Activated T-cell treated with anti-CD3 and anti-CD28 coated beads for 1 hour (primary cell): Measurements from ENCODE around the gene UBE3A.

Experiments
- DNase-seq: peaks from one replicate; pipeline ENCODE4 v3.0.0-alpha.2; 2020; ENCODE audit warnings: low read depth

The UBE3A gene

GRCh38 chr15:25403771-25404170, 35.1 kb downstream of the UBE3A start:
- no peak for DNase-seq

- no peak for DNase-seq
Measured at GRCh38 chr15:25402342-25402741, 36.5 kb downstream of the UBE3A start.

GRCh38 chr15:25401501-25401900, 37.3 kb downstream of the UBE3A start:
- DNase-seq = no peak

GRCh38 chr15:25397100-25397499, 41.7 kb downstream of the UBE3A start:
- no peak for DNase-seq

GRCh38 chr15:25394898-25395297, 43.9 kb downstream of the UBE3A start:
- no peak for DNase-seq

GRCh38 chr15:25392806-25393205, 46.0 kb downstream of the UBE3A start:
- no peak for DNase-seq

- DNase-seq = no peak
Measured at GRCh38 chr15:25391971-25392721, 46.7 kb downstream of the UBE3A start.

- no peak for DNase-seq
Measured at GRCh38 chr15:25385986-25386385, 52.8 kb downstream of the UBE3A start.

- DNase-seq = no peak
Measured at GRCh38 chr15:25381579-25381978, 57.2 kb downstream of the UBE3A start.

GRCh38 chr15:25378501-25378901, 60.3 kb downstream of the UBE3A start:
- DNase-seq = no peak

- no peak for DNase-seq
Measured at GRCh38 chr15:25375557-25375956, 63.3 kb downstream of the UBE3A start.

GRCh38 chr15:25374143-25374542, 64.7 kb downstream of the UBE3A start:
- DNase-seq = no peak

GRCh38 chr15:25372298-25372697, 66.5 kb downstream of the UBE3A start:
- DNase-seq = no peak

- no peak for DNase-seq
Measured at GRCh38 chr15:25368850-25369249, 70.0 kb downstream of the UBE3A start.

GRCh38 chr15:25366058-25366457, 72.8 kb downstream of the UBE3A start:
- DNase-seq = no peak

GRCh38 chr15:25362545-25362944, 76.3 kb downstream of the UBE3A start:
- DNase-seq = no peak

- DNase-seq = no peak
Measured at GRCh38 chr15:25347707-25348106, 91.1 kb downstream of the UBE3A start.

- DNase-seq = no peak
Measured at GRCh38 chr15:25346371-25346770, 92.5 kb downstream of the UBE3A start.

GRCh38 chr15:25345943-25346342, 92.9 kb downstream of the UBE3A start:
- DNase-seq = no peak

- DNase-seq = no peak
Measured at GRCh38 chr15:25342629-25343028, 96.2 kb downstream of the UBE3A start.

- DNase-seq = no peak
Measured at GRCh38 chr15:25339431-25339830, 99.4 kb downstream of the UBE3A start.

GRCh38 chr15:25335279-25335678, 103.5 kb downstream of the UBE3A start:
- DNase-seq = no peak

GRCh38 chr15:25333049-25333448, 105.8 kb downstream of the UBE3A start:
- DNase-seq = no peak

- DNase-seq = no peak
Measured at GRCh38 chr15:25332306-25332705, 106.5 kb downstream of the UBE3A start.
